Nephron progenitor cell (in vitro differentiated cells): ENCODE data around the gene NIT2.
"Not testable (repeated sequence)": the region's sequence is repeated elsewhere in the genome, so short reads cannot be mapped to it uniquely, and the experiment has no call there.

Experiments used
- DNase-seq: peaks from one replicate; pipeline ENCODE4 v3.0.0; 2021
- H3K27ac Mint-ChIP-seq: 2 replicates; pipeline ENCODE4 v1.8.0; 2021; ENCODE audit warnings: mild to moderate bottlenecking, moderate library complexity, mixed read lengths
- H3K27me3 Mint-ChIP-seq: 2 replicates; pipeline ENCODE4 v1.8.0; 2021; ENCODE audit warnings: mild to moderate bottlenecking, low read depth, mixed read lengths; ENCODE audit not compliant: poor library complexity
- H3K36me3 Mint-ChIP-seq: 2 replicates; pipeline ENCODE4 v1.8.0; 2021; ENCODE audit warnings: low read depth, mixed read lengths
- H3K4me1 Mint-ChIP-seq: 2 replicates; pipeline ENCODE4 v1.8.0; 2021; ENCODE audit warnings: mixed read lengths
- H3K4me3 Mint-ChIP-seq: 2 replicates; pipeline ENCODE4 v1.8.0; 2021; ENCODE audit warnings: mild to moderate bottlenecking, moderate library complexity, mixed read lengths
- H3K9me3 Mint-ChIP-seq: 2 replicates; pipeline ENCODE4 v1.8.0; 2021; ENCODE audit warnings: mild to moderate bottlenecking, moderate library complexity, mixed read lengths
- TF ChIP-seq, protein P1 (sequence below): fragments of 200-600 bp; sonication (generic); IDR thresholded peaks from 2 replicates; pipeline ENCODE4 v1.5.0; 2021; ENCODE audit warnings: antibody characterized with exemption

The NIT2 gene

DNA sequence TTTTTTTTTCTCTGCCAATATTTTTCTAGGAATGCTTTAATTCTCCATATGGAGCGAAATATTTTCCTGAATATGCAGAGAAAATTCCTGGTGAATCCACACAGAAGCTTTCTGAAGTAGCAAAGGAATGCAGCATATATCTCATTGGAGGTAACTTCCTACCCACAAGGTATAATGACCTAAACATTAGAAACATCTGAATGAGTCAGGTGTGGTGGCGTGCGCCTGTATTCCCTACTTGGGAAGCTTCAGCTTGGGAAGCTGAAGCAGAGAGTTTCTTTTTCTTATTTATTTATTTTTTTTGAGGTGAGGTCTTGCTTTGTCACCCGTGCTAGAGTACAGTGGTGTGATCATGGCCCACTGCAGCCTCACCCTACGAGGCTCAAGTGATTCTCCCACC, 5.2 kb downstream of the NIT2 start:
- no peak for DNase-seq
- peaks cover 19% of the 10 kb centered on the region for H3K4me1 Mint-ChIP-seq
- H3K27me3 Mint-ChIP-seq: no peaks in the 10 kb centered on the region
- H3K27ac Mint-ChIP-seq: no peak overlapping the region
- H3K4me3 Mint-ChIP-seq: no peak overlapping the region
- no peaks in the 10 kb centered on the region for H3K9me3 Mint-ChIP-seq
- TF ChIP-seq, protein P1, sequence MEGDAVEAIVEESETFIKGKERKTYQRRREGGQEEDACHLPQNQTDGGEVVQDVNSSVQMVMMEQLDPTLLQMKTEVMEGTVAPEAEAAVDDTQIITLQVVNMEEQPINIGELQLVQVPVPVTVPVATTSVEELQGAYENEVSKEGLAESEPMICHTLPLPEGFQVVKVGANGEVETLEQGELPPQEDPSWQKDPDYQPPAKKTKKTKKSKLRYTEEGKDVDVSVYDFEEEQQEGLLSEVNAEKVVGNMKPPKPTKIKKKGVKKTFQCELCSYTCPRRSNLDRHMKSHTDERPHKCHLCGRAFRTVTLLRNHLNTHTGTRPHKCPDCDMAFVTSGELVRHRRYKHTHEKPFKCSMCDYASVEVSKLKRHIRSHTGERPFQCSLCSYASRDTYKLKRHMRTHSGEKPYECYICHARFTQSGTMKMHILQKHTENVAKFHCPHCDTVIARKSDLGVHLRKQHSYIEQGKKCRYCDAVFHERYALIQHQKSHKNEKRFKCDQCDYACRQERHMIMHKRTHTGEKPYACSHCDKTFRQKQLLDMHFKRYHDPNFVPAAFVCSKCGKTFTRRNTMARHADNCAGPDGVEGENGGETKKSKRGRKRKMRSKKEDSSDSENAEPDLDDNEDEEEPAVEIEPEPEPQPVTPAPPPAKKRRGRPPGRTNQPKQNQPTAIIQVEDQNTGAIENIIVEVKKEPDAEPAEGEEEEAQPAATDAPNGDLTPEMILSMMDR: no peak
- H3K36me3 Mint-ChIP-seq: peaks cover 33% of the 10 kb centered on the region

DNA sequence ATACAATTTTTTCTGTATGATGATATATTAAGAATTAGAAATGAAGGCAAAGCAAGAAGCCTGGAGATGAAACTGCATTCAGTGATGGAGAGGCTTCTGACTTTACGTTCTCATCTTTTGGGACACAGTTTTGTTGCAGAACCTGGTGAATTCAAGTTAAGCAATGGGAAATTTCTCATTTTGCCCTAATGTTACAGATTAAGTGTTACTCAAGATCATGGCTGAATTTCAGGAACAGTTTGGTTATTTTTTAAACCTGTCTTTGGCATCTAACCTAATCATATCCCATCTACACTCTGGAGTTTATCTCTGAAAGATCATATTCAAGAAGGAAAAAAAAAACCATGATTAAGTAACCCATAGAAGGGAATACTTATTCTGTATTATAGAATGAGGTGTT, 6.0 kb downstream of the NIT2 start:
- TF ChIP-seq, protein P1: no peak
- H3K4me1 Mint-ChIP-seq: peaks cover 13% of the 10 kb centered on the region
- DNase-seq: no peak
- no peaks in the 10 kb centered on the region for H3K27me3 Mint-ChIP-seq
- no peak overlapping the region for H3K27ac Mint-ChIP-seq
- H3K9me3 Mint-ChIP-seq: no peaks in the 10 kb centered on the region
- H3K36me3 Mint-ChIP-seq: peaks cover 37% of the 10 kb centered on the region
- no peak overlapping the region for H3K4me3 Mint-ChIP-seq

DNA sequence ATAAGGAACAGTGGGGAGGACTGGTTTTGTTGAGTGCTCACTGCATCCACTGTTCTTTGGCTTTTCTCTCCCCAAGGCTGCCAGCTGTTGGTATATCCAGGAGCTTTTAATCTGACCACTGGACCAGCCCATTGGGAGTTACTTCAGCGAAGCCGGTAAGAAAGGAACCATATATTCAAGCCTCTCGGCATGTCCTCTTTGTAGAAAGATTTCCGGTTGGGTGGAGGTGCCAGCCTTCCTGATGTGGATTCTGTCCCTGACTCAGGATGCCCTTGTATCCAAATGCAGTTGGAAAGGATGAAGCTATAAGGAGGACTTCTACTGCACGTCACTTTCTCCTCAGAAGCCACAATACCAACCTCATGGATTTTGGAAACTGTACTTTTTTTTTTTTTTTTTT, 14.2 kb downstream of the NIT2 start:
- TF ChIP-seq, protein P1: no peak
- H3K27me3 Mint-ChIP-seq: no peaks in the 10 kb centered on the region
- H3K27ac Mint-ChIP-seq: peak overlapping the region; percentile 20
- H3K9me3 Mint-ChIP-seq: peaks cover 16% of the 10 kb centered on the region
- peaks cover 79% of the 10 kb centered on the region for H3K36me3 Mint-ChIP-seq
- no peaks in the 10 kb centered on the region for H3K4me1 Mint-ChIP-seq
- DNase-seq: no peak
- no peak overlapping the region for H3K4me3 Mint-ChIP-seq

DNA sequence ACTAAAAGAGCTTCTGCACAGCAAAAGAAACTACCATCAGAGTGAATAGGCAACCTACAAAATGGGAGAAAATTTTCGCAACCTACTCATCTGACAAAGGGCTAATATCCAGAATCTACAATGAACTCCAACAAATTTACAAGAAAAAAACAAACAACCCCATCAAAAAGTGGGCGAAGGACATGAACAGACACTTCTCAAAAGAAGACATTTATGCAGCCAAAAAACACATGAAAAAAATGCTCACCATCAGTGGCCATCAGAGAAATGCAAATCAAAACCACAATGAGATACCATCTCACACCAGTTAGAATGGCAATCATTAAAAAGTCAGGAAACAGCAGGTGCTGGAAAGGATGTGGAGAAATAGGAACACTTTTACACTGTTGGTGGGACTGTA, 17.2 kb downstream of the NIT2 start:
- not testable (repeated sequence) for DNase-seq, H3K27ac Mint-ChIP-seq, H3K4me1 Mint-ChIP-seq, H3K4me3 Mint-ChIP-seq, H3K27me3 Mint-ChIP-seq
- Mint-ChIP-seq H3K9me3 (peaks cover 16% of the 10 kb centered on the region), H3K36me3 (peaks cover 80% of the 10 kb centered on the region)

DNA sequence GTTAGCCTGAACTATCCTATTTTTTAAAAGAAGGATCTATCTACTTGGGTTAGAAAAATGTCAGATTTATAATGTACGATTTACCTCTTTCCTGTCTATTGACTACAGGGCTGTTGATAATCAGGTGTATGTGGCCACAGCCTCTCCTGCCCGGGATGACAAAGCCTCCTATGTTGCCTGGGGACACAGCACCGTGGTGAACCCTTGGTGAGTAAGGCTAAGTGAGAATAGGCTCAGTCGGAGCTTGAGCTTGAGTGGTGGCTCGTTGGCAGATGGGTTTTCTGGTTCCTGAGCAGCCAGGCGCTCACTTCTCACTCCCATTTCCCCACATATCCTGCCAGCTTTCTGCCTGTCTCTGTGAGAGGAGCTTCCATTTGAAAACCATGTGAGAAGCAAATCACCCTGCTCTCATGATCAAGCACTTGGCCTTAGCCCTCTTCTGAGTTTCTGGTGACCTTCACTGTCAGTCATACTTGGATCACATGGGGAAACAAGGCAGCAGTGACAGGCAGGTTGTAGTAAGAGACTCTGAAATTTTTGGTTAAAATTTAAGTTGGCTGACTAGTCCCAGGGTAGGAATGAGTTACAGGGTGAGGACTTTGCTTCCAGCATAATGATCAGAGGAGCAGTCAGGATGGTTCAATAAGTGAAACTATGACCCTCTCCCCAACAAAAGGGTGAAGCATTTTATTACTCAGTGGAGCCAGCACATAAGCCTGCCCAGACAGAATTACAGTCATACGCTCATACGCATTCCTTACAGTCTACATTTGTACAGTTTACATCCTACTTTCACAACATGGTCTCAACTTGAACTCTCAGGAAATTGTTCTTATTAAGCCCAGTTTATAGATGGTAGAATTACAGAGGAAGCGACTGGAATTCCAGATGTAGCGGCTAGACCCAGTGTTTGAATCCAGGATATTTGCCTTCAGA, 18.0 kb downstream of the NIT2 start:
- Mint-ChIP-seq H3K4me1 (no peaks in the 10 kb centered on the region), H3K9me3 (peaks cover 16% of the 10 kb centered on the region), H3K36me3 (peaks cover 76% of the 10 kb centered on the region), H3K27ac (no peak overlapping the region), H3K27me3 (no peaks in the 10 kb centered on the region), H3K4me3 (no peak overlapping the region)
- TF ChIP-seq, protein P1: no peak
- no peak for DNase-seq

DNA sequence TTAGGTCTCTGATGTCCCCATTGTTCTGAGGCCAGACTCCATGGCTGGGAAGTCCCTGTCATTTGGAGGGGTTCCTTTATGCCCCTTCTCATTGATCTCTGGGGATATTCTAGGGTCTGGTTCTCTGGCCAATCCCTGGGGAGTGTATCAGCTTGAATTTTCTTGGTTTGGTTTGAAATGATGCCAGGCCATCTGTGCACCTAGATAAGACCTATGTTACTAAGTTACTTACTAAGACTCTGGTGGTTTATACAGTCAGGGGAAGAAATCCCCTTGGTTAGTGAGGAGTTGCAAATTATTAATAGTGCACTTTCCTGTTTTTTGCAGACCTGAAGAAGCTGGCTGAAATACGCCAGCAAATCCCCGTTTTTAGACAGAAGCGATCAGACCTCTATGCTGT, 20.3 kb downstream of the NIT2 start:
- TF ChIP-seq, protein P1: no peak
- H3K4me3 Mint-ChIP-seq: no peak overlapping the region
- H3K4me1 Mint-ChIP-seq: no peaks in the 10 kb centered on the region
- H3K27me3 Mint-ChIP-seq: no peaks in the 10 kb centered on the region
- H3K36me3 Mint-ChIP-seq: peaks cover 63% of the 10 kb centered on the region
- peaks cover 13% of the 10 kb centered on the region for H3K9me3 Mint-ChIP-seq
- H3K27ac Mint-ChIP-seq: no peak overlapping the region
- no peak for DNase-seq
